NCI-H2196 (cell line): Measurements from ENCODE around the gene MXRA5.
"Not testable (repeated sequence)": the region's sequence is repeated elsewhere in the genome, so short reads cannot be mapped to it uniquely, and the experiment has no call there.

Experiments
- DNase-seq: peaks from one replicate; lab custom pipeline; 2025; ENCODE audit not compliant: unreplicated experiment; lab: John Stamatoyannopoulos, UW

Gene MXRA5

GRCh38 chrX:3345281-3346191 lies 916 bp downstream of the MXRA5 start:
- DNase-seq, result no peak

- DNase-seq, result not testable (repeated sequence)
These were observed 2.9 kb downstream of the MXRA5 start for GRCh38 chrX:3343569-3343968.

GRCh38 chrX:3340016-3340415 lies 6.4 kb downstream of the MXRA5 start:
- DNase-seq, result no peak

GRCh38 chrX:3326681-3327080 lies 19.8 kb downstream of the MXRA5 start:
- no peak for DNase-seq

- DNase-seq, result no peak
These were observed 25.9 kb downstream of the MXRA5 start for GRCh38 chrX:3320471-3321046.

GRCh38 chrX:3317191-3317718 lies 29.2 kb downstream of the MXRA5 start:
- DNase-seq, result no peak

- DNase-seq, result no peak
These were observed 34.3 kb downstream of the MXRA5 start for GRCh38 chrX:3312109-3312508.

GRCh38 chrX:3307881-3308280 lies 38.6 kb downstream of the MXRA5 start:
- DNase-seq, result no peak

- no peak for DNase-seq
These were observed 46.8 kb downstream of the MXRA5 start for GRCh38 chrX:3299636-3300035.

GRCh38 chrX:3295731-3296130 lies 50.7 kb downstream of the MXRA5 start:
- DNase-seq, result no peak

GRCh38 chrX:3293251-3293650 lies 53.2 kb downstream of the MXRA5 start:
- DNase-seq, result no peak

- no peak for DNase-seq
These were observed 55.9 kb downstream of the MXRA5 start for GRCh38 chrX:3290561-3290960.

GRCh38 chrX:3286196-3286945 lies 60.1 kb downstream of the MXRA5 start:
- DNase-seq, result no peak

GRCh38 chrX:3280706-3281105 lies 65.7 kb downstream of the MXRA5 start:
- DNase-seq, result no peak

GRCh38 chrX:3273668-3274067 lies 72.8 kb downstream of the MXRA5 start:
- not testable (repeated sequence) for DNase-seq

- DNase-seq, result no peak
These were observed 74.6 kb downstream of the MXRA5 start for GRCh38 chrX:3271834-3272186.

GRCh38 chrX:3271183-3271833 lies 75.1 kb downstream of the MXRA5 start:
- DNase-seq, result no peak

- no peak for DNase-seq
These were observed 77.6 kb downstream of the MXRA5 start for GRCh38 chrX:3268829-3269228.

GRCh38 chrX:3263681-3264126 lies 82.7 kb downstream of the MXRA5 start:
- DNase-seq, result no peak

GRCh38 chrX:3262901-3263300 lies 83.6 kb downstream of the MXRA5 start:
- no peak for DNase-seq
